Esophagus squamous epithelium (tissue), 4 donors: ENCODE measurements around the gene ATP2A3.

Source experiments
- CTCF ChIP-seq, 6 experiments: fragments of 450-650 bp in 4 of 6; fragments of 200-600 bp in 2 of 6; sonication (generic) in 2 of 6; IDR thresholded peaks; one replicate each; pipeline ENCODE4 v1.5.1; 2016 to 2019; ENCODE audit warnings: antibody characterized with exemption in 6 of 6, mild to moderate bottlenecking in 4 of 6, moderate library complexity in 4 of 6
- POLR2A ChIP-seq, 4 donors: fragments of 450-650 bp; IDR thresholded peaks; one replicate each; pipeline ENCODE4 v1.6.1; 2017; ENCODE audit warnings: antibody characterized with exemption in 4 of 4, mild to moderate bottlenecking in 4 of 4, moderate library complexity in 3 of 4

- TF ChIP-seq CTCF (IDR thresholded peaks at IDR 0.05) (no peak), POLR2A (IDR thresholded peaks at IDR 0.05) (no peak)
These were observed 55.0 kb downstream of the ATP2A3 start for GRCh38 chr17:3909257-3909656.
